Measurements from ENCODE around the gene KCNH3.
"Not testable (repeated sequence)": the region's sequence is repeated elsewhere in the genome, so short reads cannot be mapped to it uniquely, and the experiment has no call there.

Gene KCNH3, protein sequence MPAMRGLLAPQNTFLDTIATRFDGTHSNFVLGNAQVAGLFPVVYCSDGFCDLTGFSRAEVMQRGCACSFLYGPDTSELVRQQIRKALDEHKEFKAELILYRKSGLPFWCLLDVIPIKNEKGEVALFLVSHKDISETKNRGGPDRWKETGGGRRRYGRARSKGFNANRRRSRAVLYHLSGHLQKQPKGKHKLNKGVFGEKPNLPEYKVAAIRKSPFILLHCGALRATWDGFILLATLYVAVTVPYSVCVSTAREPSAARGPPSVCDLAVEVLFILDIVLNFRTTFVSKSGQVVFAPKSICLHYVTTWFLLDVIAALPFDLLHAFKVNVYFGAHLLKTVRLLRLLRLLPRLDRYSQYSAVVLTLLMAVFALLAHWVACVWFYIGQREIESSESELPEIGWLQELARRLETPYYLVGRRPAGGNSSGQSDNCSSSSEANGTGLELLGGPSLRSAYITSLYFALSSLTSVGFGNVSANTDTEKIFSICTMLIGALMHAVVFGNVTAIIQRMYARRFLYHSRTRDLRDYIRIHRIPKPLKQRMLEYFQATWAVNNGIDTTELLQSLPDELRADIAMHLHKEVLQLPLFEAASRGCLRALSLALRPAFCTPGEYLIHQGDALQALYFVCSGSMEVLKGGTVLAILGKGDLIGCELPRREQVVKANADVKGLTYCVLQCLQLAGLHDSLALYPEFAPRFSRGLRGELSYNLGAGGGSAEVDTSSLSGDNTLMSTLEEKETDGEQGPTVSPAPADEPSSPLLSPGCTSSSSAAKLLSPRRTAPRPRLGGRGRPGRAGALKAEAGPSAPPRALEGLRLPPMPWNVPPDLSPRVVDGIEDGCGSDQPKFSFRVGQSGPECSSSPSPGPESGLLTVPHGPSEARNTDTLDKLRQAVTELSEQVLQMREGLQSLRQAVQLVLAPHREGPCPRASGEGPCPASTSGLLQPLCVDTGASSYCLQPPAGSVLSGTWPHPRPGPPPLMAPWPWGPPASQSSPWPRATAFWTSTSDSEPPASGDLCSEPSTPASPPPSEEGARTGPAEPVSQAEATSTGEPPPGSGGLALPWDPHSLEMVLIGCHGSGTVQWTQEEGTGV

DNA sequence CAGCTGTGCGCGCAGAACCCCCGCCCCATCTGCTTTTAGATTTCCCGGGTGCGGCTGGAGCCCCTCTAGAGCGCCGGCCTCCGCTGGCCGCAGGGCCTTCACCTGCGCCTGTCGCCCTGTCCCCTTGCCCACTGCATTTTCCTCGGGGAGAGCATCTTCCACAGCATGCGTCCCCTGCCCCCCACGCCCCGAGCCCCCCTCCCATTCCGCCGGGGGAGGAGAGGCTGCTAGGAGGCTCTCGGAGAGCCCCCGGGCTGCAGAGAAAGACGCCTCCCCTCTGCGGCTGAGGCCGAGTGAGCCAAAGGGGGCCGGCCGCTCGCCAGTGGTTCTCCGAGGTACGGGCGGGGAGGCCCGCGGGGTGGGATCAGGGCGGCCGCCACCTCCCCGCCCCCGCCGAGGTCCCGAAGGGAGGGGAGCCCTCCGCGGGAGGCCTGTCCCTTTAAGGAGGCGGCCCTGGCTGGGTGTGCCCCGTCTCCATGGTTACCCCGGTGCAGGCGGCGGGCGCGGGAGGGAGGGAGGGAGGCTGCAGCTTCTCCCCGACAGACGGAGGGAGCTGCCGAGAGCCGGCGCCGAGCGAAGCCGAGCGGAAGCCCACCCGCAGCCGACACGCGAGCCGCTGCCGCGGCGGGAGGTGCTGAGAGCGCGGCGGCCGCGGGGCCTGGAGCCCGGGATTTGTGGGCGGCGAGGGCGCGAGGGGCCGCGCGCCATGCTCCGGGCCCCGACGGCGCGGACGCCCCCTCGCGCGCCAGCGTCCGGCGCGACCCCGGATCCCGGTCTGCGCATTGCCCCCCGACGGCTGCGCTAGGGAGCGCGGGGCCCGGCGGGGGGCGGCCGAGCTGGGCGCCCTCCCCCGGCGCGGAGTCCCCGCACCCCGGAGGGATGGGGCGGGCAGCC lies at the start of gene KCNH3:
KCNH3 (plus strand) TSS at position 521 of the 894 bp plus-strand sequence. CDS start 387 bp downstream, outside the sequence.
- DNase-seq = peak; percentile 91

DNA sequence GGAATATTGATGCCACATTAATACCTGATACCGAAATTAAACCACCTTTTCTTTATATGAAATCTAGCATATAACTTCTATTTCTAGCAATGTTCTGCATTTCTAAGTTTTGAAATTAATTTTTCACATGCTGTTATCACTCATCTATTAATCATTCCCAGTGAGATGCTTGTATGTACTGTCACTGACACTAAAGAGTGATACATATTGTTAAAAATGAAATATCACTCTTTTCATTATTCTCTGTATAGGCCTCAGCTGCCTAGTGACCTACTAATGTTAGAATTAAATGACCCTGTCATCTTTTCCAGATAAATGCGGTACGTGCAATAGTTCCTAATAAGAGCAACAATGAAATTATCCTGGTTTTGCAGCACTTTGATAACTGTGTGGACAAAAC lies 49.7 kb upstream of the KCNH3 start:
- no peak for DNase-seq

DNA sequence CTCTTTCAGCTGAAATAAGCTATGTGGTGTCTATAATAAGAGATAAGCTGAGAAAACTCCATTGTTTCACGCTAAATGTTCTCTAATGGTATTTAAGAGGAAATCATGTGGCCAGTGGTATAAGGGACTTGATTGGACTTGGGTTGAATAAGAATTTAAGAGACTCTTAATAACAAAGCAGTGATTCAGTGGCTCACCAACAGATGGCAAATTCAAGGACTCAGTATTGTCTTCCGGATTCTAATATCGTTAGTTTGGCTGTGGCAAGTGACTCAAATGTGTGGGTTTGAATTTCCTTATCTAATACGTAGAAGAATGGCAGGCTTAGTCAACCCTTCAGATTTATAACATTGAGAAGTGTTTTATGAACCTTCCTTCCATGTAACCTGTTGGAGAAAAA lies 49.1 kb upstream of the KCNH3 start:
- DNase-seq = no peak

GRCh38 chr12:49491823-49492222 lies 47.0 kb upstream of the KCNH3 start:
- DNase-seq = no peak

DNA sequence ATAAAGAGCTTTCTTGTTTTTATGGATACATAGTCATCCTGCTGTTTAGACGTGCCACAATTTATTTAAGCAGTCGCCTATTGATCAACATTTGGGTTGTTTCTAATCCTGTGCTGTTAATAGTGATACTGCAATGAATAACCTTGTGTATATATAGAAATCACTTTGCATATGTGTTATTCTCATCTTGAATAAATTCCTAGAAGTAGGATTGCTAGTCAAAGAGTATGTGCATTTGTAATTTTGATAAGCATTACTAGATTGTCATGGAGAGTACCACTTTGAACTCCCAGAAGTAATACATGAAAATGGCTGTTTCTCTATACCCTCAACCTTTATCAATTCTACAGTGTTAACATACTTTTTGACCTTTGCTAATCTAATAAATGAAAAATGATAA lies 44.9 kb upstream of the KCNH3 start:
- no peak for DNase-seq

- no peak for DNase-seq
These were observed 42.1 kb upstream of the KCNH3 start for GRCh38 chr12:49496417-49497360.

DNA sequence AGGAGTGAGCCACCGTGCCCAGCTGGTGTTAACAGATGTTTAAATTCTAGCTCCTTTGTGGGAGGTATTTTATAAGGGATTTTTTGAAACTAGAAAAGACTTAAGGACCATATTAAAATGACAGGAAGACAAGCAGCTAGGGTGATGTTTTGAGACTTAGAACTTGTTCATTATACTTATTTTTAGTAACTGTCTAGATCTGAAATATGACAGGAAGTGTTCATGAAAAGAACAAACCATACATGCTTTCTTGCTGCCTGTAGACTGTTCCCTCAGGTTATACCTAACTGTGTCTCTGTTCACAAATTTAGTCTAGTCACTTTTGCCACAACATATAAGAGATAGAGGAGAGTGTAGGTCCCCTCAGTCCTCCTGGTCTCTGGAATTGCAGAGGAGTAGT lies 36.9 kb upstream of the KCNH3 start:
- no peak for DNase-seq

DNA sequence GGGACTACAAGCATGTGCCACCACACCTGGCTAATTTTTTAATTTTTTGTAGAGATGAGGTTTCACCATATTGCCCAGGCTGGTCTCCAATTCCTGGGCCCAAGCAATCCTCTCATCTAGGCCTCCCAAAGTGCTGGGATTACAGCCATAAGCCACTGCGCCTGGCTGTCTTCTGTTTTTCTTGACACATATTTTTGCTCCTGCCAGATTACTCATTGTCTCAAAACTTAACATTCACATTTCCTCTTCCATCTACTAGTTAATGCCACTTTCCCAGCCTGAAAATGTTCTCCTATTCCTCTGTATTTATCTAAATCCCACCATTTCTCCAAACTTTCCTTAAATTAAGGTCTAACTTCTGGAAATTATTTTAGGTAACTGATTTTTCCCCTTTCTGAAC lies 36.2 kb upstream of the KCNH3 start:
- no peak for DNase-seq

DNA sequence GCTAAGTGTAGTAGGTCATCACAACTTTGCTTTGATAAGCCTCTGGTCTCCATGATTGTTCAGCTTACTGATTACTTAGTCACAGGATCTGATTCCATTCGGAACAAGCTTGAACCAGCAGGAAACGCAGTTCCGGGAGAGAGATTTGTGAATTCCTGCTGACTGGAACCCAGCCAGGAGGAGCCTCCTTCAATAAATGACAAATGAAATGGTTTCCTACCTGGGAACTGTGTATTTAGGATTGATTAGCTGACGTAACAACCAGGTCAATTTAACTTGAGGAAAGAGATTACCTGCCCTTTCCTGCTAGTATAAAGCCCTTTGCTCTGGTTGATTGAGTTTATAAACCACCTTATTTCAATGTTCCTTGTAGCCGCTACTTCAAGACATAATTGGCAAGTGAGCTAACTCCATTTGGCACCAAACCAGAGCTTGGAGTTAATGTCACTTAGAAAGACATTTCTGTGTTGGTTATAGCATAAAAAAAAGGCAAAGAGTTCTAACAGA lies 35.1 kb upstream of the KCNH3 start:
- DNase-seq = no peak

- DNase-seq = no peak
These were observed 33.2 kb upstream of the KCNH3 start for GRCh38 chr12:49505672-49506071.

GRCh38 chr12:49507139-49507538 lies 31.7 kb upstream of the KCNH3 start:
- DNase-seq = no peak

GRCh38 chr12:49509681-49510080 lies 29.1 kb upstream of the KCNH3 start:
- DNase-seq = not testable (repeated sequence)

DNA sequence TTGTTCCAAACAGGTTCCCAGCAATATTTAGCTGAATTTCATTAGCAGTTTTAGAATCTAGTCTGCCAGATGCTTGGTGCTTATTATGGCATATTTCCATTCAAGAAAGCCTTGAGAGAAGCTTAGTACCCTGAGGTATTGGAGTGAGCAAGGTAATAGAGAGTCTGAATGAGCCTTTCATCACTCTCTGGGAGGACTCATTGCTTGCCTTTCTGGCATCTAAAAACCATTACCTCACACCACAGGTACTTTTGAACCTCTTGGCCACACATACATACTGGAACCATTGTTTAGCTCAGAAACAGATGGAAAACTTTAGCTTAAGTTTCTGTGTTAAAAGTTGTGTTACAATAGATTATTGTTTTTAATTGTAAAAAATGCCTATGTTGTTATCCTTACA lies 27.4 kb upstream of the KCNH3 start:
- no peak for DNase-seq

- DNase-seq = no peak
These were observed 26.3 kb upstream of the KCNH3 start for GRCh38 chr12:49512546-49512945.

- no peak for DNase-seq
These were observed 23.6 kb upstream of the KCNH3 start for GRCh38 chr12:49515266-49515665.

- DNase-seq = no peak
These were observed 19.8 kb upstream of the KCNH3 start for GRCh38 chr12:49518914-49519573.

DNA sequence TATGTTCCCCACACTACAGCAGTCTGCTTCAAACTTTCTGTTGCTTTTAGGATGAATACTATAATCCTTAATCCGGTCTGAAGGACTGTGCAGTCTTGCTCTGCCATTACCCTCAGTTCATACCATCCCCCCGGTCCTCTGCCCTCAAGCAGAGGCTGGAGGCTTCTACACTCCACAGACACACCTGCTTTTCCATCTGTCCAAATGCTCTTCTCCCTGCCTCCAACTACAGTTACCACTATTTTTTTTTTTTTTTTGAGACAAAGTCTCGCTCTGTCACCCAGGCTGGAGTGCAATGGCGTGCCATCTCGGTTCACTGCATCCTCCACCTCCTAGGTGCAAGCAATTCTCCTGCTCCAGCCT lies 19.3 kb upstream of the KCNH3 start:
- no peak for DNase-seq

GRCh38 chr12:49521389-49521788 lies 17.4 kb upstream of the KCNH3 start:
- DNase-seq = no peak

DNA sequence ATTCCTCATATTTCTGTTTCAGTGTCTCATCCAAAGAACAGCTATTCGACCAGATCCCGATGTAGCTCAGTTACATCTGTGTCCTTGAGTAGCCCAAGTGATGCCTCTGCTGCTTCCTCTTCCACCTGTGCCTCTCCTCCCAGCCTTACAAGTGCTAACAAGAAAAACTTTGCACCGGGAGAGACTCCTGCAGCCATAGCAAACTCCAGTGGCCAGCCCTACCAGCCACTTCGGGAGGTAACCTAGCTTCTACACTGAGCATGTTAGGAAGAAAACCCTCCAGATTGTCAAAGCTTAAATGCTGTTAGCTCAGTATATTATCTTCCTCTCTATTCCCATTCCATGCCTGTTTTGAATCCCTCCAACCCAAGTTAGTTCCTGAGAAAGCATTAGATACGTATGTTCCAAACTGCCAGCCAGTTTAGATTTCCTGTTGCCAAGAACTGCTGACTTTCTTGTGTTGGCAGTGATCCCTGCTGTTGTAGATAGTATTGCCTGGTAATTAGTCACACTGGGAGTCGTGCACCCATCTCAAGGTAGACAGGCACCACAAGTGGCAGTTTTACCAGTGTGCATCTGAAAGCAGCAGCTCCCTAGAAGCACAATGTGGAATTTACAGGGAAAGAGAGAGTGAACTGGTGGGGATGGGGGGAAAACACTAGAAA lies 14.0 kb upstream of the KCNH3 start:
- DNase-seq = no peak

GRCh38 chr12:49525942-49526341 lies 12.9 kb upstream of the KCNH3 start:
- no peak for DNase-seq
